Activated CD8-positive, alpha-beta memory T cell treated with anti-CD3 and anti-CD28 coated beads, Interleukin-2, amount 50 U/mL, for 48 hours (primary cell): ENCODE measurements around the gene MAP2K7.
"Not testable (repeated sequence)": the region's sequence is repeated elsewhere in the genome, so short reads cannot be mapped to it uniquely, and the experiment has no call there.

Source experiments
- DNase-seq: peaks from one replicate; pipeline ENCODE4 v3.0.0-alpha.2; 2020

The MAP2K7 gene

DNA sequence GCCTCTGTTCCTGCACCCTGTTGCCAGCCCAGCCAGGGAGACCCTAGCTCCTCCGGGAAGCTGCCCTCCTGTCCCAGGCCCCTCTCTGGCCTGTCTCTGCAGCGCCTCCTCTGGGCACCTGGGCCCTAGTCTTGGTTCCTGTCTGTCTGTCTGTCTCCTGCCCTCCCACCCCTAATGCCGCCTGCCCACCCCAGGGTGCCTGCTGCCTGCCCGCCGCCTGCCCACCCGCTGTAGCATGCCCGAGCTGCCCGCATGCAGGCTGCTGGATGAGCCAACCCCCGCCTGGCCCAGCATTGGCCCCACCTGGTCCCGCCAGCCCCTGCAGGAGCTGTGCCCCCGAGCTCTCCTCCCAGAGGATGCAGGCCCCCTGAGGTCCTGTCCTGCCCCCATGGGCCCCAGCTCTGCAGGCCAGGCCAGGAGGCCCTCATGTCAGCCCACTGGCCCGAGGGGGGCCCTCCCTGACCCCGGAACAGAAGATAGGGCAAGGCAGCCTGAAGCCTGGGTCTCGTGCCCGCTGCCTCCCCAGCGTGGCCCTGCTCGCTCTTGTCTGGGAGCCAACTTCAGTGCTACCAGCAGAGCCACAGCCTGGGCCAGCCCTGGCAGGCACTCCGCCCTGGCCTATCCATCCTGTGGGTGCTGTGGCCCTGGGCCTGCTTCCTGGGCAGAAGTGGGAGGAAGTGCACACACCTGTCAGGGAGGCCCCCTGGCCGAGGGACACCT, 5.2 kb downstream of the MAP2K7 start:
- no peak for DNase-seq

- no peak for DNase-seq
Observed at GRCh38 chr19:7909471-7910067, 5.9 kb downstream of the MAP2K7 start.

- no peak for DNase-seq
Observed at GRCh38 chr19:7910321-7911161, 6.9 kb downstream of the MAP2K7 start.

- DNase-seq: no peak
Observed at GRCh38 chr19:7911508-7912143, 7.9 kb downstream of the MAP2K7 start.

GRCh38 chr19:7912144-7912696, 8.5 kb downstream of the MAP2K7 start:
- DNase-seq: no peak

DNA sequence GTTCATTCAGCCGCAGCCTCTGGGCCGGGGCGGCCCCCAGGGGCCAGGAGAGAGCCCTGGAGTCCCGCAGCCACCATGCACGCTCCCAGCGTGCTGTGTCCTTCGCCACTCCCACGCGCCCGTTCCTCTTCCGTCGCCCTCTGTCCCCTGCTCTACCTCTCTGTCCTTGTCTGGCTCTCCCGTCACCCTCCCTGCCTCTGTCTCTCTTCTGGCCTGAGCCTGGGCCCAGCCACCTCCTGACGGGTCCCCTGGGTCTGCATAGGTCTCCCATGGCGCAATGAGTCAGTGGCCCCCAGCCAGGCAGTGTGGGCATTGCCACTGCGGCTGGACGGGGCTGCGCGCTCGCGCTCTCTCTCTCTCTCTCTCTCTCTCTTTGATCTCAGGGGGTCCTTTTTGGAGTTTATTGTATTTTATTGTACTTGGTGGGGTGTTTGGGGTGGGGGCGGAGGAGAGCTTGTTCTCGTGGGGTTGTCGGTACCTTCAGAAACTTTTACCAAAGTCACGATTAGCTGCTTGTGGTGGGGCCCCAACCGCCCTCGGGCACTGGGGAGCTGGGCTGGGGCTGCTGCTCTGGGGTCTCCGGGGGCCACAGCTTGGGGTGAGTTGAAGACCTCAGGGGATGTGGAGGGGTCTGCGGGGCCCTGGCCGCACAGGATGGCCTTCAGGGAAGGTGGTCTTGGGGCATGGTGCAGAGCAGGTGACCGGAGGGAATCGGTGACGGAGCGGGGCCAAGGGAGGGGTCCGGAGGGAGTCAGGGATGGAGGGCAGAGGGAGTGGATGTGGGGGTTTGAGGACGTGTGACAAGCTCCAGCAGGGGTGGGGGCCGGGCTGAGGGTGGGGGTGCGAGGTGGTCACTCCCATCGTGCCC, 9.3 kb downstream of the MAP2K7 start:
- no peak for DNase-seq

DNA sequence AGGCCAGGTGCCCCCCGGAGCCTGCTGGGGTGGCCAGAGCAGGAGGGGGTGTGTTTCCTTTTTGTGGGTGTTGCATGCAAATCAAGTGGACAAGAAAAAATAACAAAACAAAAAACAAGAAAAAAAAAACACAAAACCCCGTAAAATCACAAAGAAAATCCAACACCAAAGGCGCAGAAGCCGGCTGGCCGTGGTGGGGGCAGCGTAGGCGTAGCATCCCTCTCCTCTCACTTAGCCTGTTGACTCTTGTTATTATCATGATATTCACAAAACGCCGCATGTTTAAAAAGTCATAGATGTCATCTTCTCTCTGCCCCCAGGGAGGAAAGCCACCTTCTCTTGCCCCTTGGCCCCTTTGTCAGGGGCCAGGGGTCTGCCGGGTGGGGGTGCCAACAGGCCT, 10.0 kb downstream of the MAP2K7 start:
- DNase-seq: no peak

GRCh38 chr19:7914099-7914498, 10.4 kb downstream of the MAP2K7 start:
- DNase-seq: no peak

- no peak for DNase-seq
Observed at GRCh38 chr19:7914598-7915045, 10.9 kb downstream of the MAP2K7 start, which contains the start of gene TGFBR3L. Gene TGFBR3L, plus strand, starts transcription at chr19:7914830.

DNA sequence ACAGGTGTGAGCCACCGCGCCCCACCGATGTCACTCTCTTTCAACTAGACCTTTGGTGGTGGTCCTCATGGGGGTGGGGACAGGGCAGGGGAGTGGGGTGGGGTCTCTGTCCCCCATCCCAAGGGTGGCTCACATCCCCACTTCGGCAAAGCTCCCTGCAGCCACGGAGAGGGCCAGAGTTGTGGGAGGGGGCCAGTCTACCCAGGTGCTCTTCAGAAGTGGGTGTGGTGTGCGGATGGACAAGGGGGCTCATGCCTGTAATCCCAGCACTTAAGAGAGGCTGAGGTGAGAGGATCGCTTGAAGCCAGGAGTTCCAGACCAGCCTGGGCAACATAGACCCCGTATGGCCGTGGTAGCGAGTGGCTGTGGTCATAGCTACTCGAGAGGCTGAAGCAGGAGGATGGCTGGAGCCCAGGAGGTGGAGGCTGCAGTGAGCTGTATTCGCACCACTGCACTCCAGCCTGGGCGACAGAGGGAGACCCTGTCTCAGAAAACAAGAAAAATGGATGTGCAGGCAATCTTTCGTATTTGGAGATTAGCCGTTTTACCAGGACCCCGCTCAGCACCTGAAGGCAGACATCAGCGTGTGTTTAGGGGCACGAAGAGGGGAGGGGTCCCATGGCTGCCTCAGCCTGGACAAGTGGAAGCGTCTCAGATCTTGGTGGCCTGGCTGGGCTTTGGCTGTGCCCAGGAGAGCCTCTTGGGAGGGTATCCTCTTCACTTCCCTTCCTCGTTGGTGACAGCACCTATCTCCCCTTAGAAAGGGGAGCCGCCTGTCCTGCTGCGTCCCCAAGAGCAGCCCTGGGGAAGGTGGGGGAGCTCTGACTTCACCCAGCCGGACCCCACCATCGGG, 11.8 kb downstream of the MAP2K7 start:
- DNase-seq: no peak

DNA sequence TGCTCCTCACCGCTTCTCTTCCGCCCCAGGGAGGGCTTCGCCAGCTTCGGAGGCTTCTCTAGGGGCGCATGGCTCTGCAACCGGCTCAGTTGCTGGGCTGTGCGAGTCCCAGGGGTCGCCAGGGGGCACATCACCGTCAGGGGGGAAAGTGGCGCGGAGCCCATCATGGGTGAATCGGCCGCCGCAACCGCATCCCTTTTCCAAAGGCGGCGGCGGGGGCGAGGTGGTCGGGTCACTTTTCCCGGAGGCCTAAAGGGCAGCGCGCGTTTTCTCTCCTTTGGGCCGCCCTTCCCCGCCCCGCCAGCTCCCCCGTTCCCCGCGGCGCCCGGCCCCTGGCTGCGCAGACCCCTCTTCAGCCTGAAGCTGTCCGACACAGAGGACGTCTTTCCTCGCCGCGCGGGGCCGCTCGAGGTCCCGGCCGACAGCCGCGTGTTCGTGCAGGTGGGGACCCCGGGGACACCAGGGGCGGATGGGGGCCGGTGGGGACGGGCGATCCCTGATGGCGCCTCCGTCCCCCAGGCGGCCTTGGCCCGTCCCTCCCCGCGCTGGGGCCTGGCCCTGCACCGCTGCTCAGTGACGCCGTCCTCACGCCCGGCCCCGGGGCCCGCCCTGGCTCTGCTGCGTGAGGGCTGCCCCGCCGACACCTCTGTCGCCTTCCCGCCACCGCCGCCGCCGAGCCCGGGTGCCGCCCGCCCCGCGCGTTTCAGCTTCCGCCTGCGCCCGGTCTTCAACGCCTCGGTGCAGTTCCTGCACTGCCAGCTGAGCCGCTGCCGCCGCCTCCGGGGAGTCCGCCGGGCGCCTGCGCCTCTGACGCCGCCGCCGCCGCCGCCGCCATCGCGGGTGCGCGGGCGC, 12.7 kb downstream of the MAP2K7 start:
- peak; percentile 85 for DNase-seq

- no peak for DNase-seq
Observed at GRCh38 chr19:7916955-7917266, 13.2 kb downstream of the MAP2K7 start.

DNA sequence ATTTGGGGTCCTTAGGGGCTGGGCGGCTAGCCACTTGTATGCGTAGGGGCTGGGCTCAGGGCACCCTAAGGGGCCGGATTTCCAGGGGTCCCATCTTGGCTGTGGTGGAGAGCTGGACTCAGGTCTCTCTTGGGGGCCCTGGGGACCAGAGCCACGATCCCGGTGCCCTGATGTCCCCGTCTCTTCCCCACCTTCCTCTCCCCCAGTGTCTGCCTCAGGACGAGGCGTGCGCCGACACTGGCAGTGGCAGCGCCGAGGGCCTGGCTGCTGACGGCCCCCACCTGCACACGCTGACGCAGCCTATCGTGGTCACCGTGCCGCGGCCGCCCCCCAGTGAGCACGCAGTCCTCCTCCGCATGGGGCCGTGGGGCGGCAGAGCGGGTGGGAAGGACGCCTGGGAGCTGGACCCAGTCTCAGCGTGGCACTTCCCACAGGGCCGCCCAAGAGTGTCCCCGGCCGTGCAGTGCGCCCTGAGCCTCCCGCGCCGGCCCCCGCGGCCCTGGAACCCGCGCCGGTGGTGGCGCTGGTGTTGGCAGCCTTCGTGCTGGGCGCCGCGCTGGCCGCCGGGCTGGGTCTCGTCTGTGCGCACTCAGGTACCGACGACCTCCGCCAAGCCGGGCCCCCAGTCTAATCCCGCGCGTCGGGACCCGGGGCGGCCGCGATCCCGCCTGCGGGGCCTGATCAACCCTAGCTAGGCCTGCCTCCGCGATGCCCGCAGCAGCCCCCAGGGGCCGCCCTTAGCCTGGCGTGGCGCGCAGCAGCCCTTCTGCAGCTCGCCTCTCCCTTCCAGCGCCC, 13.8 kb downstream of the MAP2K7 start:
- peak; percentile 78 for DNase-seq

DNA sequence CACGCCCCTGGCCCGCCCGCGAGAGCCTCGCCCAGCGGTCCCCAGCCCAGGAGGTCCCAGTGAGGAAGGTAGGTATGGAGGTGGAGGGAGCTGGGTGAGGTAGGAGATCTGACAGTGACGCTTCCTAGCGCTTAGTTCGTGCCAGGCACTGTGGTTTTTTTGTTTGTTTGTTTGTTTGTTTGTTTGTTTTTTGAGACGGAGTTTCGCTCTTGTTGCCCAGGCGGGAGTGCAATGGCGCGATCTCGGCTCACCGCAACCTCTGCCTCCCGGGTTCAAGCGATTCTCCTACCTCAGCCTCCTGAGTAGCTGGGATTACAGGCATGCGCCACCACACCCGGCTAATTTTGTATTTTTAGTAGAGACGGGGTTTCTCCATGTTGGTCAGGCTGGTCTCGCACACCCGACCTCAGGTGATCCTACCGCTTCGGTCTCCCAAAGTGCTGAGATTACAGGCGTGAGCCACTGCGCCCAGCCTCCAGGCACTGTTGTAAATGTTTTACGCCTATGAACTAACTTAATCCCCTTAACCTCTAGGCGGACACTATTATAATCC, 14.5 kb downstream of the MAP2K7 start:
- not testable (repeated sequence) for DNase-seq

- DNase-seq: no peak
Observed at GRCh38 chr19:7918615-7919421, 15.1 kb downstream of the MAP2K7 start.

DNA sequence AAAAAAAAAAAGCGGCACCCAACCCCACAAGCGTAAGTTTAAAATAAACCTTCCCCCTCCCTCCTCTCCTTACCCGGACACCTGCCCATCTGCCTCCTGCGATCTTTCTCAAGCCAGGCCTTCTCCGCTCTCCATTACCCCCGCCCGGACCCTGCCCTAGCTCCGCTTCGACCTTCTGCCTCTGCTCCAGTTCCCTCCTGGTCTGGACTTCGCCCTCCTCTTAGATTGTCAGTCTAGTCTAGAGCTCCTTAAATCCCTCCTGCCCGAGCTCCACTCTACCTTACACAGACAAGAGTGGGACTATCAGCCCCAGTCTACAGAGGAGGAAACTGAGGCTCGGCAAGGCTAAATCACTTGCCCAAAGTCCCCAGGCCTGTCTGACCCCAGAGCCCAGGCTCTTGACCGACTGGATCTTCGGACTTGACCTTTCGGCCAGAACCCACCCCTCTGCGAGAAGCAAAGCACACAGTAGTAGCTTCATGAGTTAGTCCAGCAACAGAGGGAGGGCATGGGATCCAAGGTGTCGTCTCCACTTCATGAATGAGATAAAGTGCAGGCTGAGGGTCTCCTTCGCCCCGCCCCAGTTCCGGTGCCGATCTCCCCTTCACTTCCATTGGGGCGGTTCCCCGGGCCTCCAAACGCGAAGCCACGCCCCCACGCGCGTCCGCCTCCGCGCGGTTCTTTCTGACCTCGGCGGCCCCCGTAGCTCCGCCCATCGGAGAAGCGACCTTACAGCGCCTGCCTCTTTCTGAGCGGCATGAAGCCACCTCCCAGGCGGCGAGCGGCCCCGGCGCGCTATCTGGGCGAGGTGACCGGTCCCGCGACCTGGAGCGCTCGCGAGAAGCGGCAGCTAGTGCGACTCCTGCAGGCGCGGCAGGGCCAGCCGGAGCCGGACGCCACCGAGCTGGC, 16.2 kb downstream of the MAP2K7 start, which contains the start of gene SNAPC2:
SNAPC2 (plus strand) TSS at position 729 of the 909 bp plus-strand sequence; CDS start at position 758, 29 bp downstream.
- DNase-seq: peak; percentile 98
